LNCaP clone FGC (cell line): ENCODE measurements around the gene CFAP73.

Experiments
- DNase-seq: peaks from one replicate; pipeline ENCODE4 v3.0.0-alpha.2; 2011; ENCODE audit warnings: low read depth
- H3K4me3 ChIP-seq: 2 replicates; pipeline ENCODE4 v1.5.1; 2011; ENCODE audit warnings: mild to moderate bottlenecking, low read depth, low read length, control low read depth
- TF ChIP-seq, protein P1 (sequence below): IDR thresholded peaks from 2 replicates; pipeline ENCODE4 v1.5.1; 2012; ENCODE audit warnings: mild to moderate bottlenecking; ENCODE audit not compliant: control insufficient read depth, insufficient read depth; ENCODE audit errors: extremely low read depth

Gene CFAP73

GRCh38 chr12:113142173-113142885, 7.2 kb upstream of the CFAP73 start:
- TF ChIP-seq, protein P1, sequence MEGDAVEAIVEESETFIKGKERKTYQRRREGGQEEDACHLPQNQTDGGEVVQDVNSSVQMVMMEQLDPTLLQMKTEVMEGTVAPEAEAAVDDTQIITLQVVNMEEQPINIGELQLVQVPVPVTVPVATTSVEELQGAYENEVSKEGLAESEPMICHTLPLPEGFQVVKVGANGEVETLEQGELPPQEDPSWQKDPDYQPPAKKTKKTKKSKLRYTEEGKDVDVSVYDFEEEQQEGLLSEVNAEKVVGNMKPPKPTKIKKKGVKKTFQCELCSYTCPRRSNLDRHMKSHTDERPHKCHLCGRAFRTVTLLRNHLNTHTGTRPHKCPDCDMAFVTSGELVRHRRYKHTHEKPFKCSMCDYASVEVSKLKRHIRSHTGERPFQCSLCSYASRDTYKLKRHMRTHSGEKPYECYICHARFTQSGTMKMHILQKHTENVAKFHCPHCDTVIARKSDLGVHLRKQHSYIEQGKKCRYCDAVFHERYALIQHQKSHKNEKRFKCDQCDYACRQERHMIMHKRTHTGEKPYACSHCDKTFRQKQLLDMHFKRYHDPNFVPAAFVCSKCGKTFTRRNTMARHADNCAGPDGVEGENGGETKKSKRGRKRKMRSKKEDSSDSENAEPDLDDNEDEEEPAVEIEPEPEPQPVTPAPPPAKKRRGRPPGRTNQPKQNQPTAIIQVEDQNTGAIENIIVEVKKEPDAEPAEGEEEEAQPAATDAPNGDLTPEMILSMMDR: no peak
- DNase-seq: no peak
- no peak overlapping the region for H3K4me3 ChIP-seq

DNA sequence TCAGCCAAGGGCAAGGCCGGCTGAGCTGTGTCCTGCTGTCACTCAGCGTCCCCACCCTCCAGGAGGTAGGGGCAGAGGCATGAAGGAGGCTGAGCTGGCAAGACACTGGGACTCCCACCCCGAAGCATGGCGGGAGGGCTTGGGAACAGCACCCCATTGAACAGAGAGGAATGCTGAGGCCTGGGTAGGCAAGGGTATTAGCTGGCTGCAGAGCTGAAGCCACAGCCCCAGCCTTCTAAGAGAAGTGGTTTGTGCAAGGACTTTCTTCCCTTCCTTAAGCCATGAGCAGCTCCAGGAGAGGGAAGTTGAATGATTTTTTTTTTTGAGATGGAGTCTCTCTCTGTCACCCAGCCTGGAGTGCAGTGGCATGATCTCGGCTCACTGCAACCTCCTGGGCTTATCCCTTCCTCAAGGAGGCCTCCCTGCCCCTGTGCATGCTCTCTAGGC, 6.6 kb upstream of the CFAP73 start:
- TF ChIP-seq, protein P1: no peak
- DNase-seq: no peak
- no peak overlapping the region for H3K4me3 ChIP-seq

- H3K4me3 ChIP-seq: no peak overlapping the region
- DNase-seq: no peak
- TF ChIP-seq, protein P1: no peak
These were observed 5.6 kb upstream of the CFAP73 start for GRCh38 chr12:113143959-113144358.

DNA sequence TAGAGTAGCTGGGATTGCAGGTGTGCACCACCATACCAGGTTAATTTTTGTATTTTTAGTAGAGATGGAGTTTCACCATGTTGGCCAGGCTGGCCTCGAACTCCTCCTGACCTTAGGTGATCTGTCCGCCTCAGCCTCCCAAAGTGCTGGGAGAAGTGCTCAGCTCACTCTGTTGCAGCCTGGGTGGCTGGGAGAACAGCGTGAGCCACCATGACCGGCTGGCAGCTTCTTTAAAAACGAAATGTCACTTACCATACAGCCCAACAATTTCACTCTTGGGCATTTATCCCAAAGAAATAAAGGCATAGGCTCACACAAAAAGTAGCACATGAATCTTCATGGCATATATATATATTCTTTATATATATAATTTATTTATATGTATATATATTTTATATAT, 4.7 kb upstream of the CFAP73 start:
- DNase-seq: no peak
- no peak overlapping the region for H3K4me3 ChIP-seq
- TF ChIP-seq, protein P1: no peak

- no peak overlapping the region for H3K4me3 ChIP-seq
- TF ChIP-seq, protein P1: no peak
- DNase-seq: no peak
These were observed 3.6 kb upstream of the CFAP73 start for GRCh38 chr12:113145720-113146551.

DNA sequence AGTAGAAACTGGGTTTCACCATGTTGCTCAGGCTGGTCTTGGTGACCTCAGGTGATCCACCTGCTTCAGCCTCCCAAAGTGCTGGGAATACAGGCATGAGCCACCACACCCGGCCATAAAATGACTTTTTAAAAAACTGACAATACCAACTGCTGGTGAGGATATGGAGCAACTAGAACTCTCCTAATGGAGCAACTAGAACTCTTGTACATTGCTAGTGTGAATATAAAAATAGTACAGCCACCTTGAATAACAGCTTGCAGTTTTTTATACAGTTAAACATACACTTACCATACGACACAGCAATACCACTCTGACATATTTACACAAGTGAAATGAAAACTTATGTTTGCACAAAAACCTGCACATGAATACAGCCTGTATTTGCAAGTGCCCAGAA, 2.5 kb upstream of the CFAP73 start:
- H3K4me3 ChIP-seq: no peak overlapping the region
- TF ChIP-seq, protein P1: no peak
- no peak for DNase-seq
